HL-60/S4 (cell line): ENCODE data around the gene ADGRB2.

Experiments used
- in situ Hi-C: fragments of 300-500 bp; cut with MboI; formaldehyde crosslinking; loops from 2 replicates; pipeline ENCODE4 v1.14.3; 2022; ENCODE audit warnings: low sequenced_read_pairs

The ADGRB2 gene

GRCh38 chr1:31764312-31765040 lies at the start of gene ADGRB2:
Gene ADGRB2 (minus strand): TSS chr1:31764340. CDS start chr1:31757221, 7,119 bp downstream.
- in situ Hi-C loops, result no loop called here

- in situ Hi-C loops, result loop anchor here (10.0 kb wide), 1 partner anchor 153 kb away; no protein-coding TSS in a partner anchor
Measured at GRCh38 chr1:31812158-31812829, 48.2 kb upstream of the ADGRB2 start.

GRCh38 chr1:31811605-31812004 lies 47.5 kb upstream of the ADGRB2 start:
- in situ Hi-C loops, result loop anchor here (10.0 kb wide), 1 partner anchor 153 kb away; no protein-coding TSS in a partner anchor

GRCh38 chr1:31809698-31810097 lies 45.6 kb upstream of the ADGRB2 start:
- in situ Hi-C loops, result loop anchor here (10.0 kb wide), 1 partner anchor 155 kb away; no protein-coding TSS in a partner anchor

- in situ Hi-C loops, result no loop called here
Measured at GRCh38 chr1:31807273-31808048, 43.3 kb upstream of the ADGRB2 start.

- in situ Hi-C loops, result no loop called here
Measured at GRCh38 chr1:31805318-31805717, 41.2 kb upstream of the ADGRB2 start.

GRCh38 chr1:31804098-31804497 lies 40.0 kb upstream of the ADGRB2 start:
- in situ Hi-C loops, result no loop called here

GRCh38 chr1:31803610-31804009 lies 39.5 kb upstream of the ADGRB2 start:
- in situ Hi-C loops, result no loop called here

GRCh38 chr1:31802190-31803150 lies 38.3 kb upstream of the ADGRB2 start:
- in situ Hi-C loops, result no loop called here

- in situ Hi-C loops, result no loop called here
Measured at GRCh38 chr1:31801458-31801857, 37.3 kb upstream of the ADGRB2 start.

GRCh38 chr1:31800674-31800967 lies 36.5 kb upstream of the ADGRB2 start:
- in situ Hi-C loops, result no loop called here

GRCh38 chr1:31799895-31800673 lies 35.9 kb upstream of the ADGRB2 start:
- in situ Hi-C loops, result no loop called here

GRCh38 chr1:31799196-31799894 lies 35.2 kb upstream of the ADGRB2 start:
- in situ Hi-C loops, result no loop called here

- in situ Hi-C loops, result no loop called here
Measured at GRCh38 chr1:31798433-31799195, 34.5 kb upstream of the ADGRB2 start.

GRCh38 chr1:31798086-31798432 lies 33.9 kb upstream of the ADGRB2 start:
- in situ Hi-C loops, result no loop called here

- in situ Hi-C loops, result no loop called here
Measured at GRCh38 chr1:31797216-31797615, 33.1 kb upstream of the ADGRB2 start.

GRCh38 chr1:31796707-31797106 lies 32.6 kb upstream of the ADGRB2 start:
- in situ Hi-C loops, result no loop called here

GRCh38 chr1:31795801-31796621 lies 31.9 kb upstream of the ADGRB2 start:
- in situ Hi-C loops, result no loop called here
